ENCODE results near the gene NOS1AP. TPM values are rescaled to one million over a fixed set of nuclear protein-coding genes. Genes with fewer than 3 reads are reported as not detected.

The NOS1AP gene
- total RNA-seq, 2 donors from 2014 or later = 3.1 to 4.0 TPM

DNA sequence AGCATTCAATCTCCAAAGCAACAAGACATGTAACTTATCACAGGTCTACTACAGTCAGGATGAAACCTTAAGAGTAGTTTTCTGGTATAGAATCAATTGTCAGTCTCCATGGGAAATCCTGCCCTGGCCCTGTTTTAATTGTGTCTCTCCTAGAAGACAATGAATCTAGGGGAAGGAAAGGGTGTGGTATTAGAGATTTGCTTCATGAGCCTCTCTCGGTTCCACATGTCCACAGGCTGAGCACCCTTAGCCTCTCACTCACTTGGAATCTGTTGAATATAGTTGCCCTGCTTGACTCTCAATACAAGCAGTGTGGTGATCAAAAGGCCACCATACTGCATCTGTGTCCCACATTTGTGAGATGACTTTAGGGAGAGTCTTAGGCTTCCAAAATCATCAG, 289.4 kb downstream of the NOS1AP start:
- DNase-seq = no peak
- H3K4me1 ChIP-seq = no peaks in the 10 kb centered on the region
- no peaks in the 10 kb centered on the region for H3K9me3 ChIP-seq
- 85 to 93% methylated on average over 1 of the region's 1 CpG for WGBS, 2 donors
- intact Hi-C loops (cut with DNase I) = no loop called here
- TF ChIP-seq, protein P1, sequence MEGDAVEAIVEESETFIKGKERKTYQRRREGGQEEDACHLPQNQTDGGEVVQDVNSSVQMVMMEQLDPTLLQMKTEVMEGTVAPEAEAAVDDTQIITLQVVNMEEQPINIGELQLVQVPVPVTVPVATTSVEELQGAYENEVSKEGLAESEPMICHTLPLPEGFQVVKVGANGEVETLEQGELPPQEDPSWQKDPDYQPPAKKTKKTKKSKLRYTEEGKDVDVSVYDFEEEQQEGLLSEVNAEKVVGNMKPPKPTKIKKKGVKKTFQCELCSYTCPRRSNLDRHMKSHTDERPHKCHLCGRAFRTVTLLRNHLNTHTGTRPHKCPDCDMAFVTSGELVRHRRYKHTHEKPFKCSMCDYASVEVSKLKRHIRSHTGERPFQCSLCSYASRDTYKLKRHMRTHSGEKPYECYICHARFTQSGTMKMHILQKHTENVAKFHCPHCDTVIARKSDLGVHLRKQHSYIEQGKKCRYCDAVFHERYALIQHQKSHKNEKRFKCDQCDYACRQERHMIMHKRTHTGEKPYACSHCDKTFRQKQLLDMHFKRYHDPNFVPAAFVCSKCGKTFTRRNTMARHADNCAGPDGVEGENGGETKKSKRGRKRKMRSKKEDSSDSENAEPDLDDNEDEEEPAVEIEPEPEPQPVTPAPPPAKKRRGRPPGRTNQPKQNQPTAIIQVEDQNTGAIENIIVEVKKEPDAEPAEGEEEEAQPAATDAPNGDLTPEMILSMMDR (IDR thresholded peaks at IDR 0.05) = no peak
- no peak for TF ChIP-seq POLR2A (IDR thresholded peaks at IDR 0.05)
- no peak for ATAC-seq
- no peaks in the 10 kb centered on the region for H3K27me3 ChIP-seq
- no peak overlapping the region for H3K4me3 ChIP-seq
- H3K27ac ChIP-seq = no peak overlapping the region
- no peaks in the 10 kb centered on the region for H3K36me3 ChIP-seq (replicated peaks in 1 of 2; ENCODE audit: insufficient read depth in 1 of 2, low read depth in 2 of 2)

DNA sequence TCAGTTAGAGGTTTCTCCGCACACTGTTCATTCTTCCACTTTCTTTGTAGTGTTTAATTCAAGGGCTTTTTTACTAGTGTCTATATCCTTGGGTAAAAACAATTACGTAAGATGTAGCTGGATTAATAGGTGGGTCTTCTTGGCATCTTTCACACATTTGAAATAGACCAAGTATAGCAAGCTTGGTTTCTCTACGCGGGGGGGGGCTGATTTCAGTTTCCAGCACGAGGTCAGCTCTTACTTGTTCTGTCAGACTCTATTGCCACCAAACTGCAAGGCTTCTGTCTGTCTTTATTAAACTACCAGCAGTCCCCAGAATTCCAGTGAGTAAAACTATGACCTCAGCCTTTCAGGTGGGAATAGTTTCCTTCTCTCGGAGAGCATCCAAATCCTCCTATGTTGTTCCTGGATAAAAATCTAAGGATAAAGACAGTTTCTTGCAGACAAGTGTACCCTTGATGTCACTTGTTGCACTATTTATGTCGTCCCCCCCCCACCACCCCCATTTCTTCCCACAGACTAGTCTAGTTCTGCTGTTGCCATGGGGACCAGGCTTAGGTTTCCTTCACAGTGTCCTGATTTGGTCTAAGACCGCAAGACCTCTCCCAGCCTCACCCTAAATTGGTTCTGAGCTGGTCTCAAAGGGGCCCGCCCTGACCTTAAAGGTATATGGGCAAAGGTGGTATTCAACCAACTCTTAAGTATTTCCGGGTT, 290.2 kb downstream of the NOS1AP start:
- WGBS, 2 donors = 81 to 88% methylated on average over 10 of the region's 10 CpGs
- ATAC-seq = no peak
- H3K36me3 ChIP-seq (replicated peaks in 1 of 2; ENCODE audit: insufficient read depth in 1 of 2, low read depth in 2 of 2) = no peaks in the 10 kb centered on the region

DNA sequence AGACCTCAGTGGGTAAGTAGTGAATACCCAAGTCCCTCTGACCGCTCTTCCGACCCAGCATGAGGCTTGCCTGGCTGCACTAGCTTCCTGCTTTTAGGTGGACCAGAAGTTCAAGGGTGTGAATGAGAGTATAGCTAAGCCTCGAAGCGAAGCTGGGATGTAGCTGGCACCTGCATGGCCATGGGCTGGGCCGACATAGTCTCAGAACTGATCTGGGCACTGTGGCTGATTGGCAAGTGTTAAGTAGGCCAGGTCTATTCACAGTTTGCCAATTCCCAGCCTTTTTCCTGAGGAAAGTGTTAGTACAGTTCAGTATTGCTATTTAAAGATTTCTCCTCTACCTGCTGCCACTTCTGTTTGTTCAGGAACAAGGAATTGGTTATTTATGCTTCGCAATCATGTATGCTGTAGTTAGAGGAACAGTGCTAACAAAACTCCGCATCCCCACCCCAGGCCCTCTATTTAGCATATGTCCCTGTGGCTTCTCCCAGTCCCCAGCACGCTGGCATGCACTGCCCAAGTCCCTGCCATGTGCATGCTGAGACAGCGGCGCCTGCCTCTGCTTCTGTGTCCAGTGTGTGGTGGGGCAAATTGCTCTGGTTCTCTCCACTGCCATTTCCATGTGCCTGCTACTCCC, 290.9 kb downstream of the NOS1AP start:
- ATAC-seq (no peak), DNase-seq (no peak)
- TF ChIP-seq, protein P1 (IDR thresholded peaks at IDR 0.05) = no peak
- no peak for TF ChIP-seq POLR2A (IDR thresholded peaks at IDR 0.05)
- Histone ChIP-seq H3K27me3 (no peaks in the 10 kb centered on the region), H3K4me3 (no peak overlapping the region), H3K9me3 (no peaks in the 10 kb centered on the region), H3K27ac (no peak overlapping the region), H3K36me3 (replicated peaks in 1 of 2; ENCODE audit: insufficient read depth in 1 of 2, low read depth in 2 of 2) (no peaks in the 10 kb centered on the region), H3K4me1 (no peaks in the 10 kb centered on the region)
- WGBS, 2 donors = 94% methylated on average over 10 of the region's 10 CpGs
- intact Hi-C loops (cut with DNase I) = no loop called here

More for the DNA sequence above, 290.2 kb downstream of the NOS1AP start:
- DNase-seq = no peak
- H3K27me3 ChIP-seq = no peaks in the 10 kb centered on the region
- H3K4me1 ChIP-seq = no peaks in the 10 kb centered on the region
- intact Hi-C loops (cut with DNase I) = no loop called here
- H3K4me3 ChIP-seq = no peak overlapping the region
- H3K27ac ChIP-seq = no peak overlapping the region
- H3K9me3 ChIP-seq = no peaks in the 10 kb centered on the region
- TF ChIP-seq POLR2A (IDR thresholded peaks at IDR 0.05) = no peak
- TF ChIP-seq, protein P1 (IDR thresholded peaks at IDR 0.05) = no peak

DNA sequence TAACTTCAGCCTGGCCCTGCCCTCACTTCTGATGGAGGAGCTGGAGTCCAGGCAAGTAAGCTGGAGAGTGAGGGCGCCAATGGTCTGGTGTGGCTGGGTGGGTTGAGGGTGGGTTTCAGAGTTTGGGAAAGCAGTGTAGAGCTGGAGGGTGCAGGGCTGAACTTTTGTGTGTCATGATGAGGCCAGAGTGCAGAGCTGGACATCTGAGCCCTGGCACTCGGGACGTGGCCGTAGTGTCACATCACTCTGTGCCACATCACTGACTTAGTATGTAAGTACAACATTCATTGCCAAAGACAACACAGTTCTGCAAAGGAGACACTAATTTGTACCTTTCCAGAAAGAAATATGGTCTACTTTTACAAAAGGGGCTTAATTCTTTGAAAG, 291.4 kb downstream of the NOS1AP start:
- H3K4me1 ChIP-seq = no peaks in the 10 kb centered on the region
- no peaks in the 10 kb centered on the region for H3K27me3 ChIP-seq
- intact Hi-C loops (cut with DNase I) = no loop called here
- no peak overlapping the region for H3K27ac ChIP-seq
- no peak for DNase-seq
- ATAC-seq = no peak
- WGBS, 2 donors = 88 to 95% methylated on average over 4 of the region's 4 CpGs
- no peaks in the 10 kb centered on the region for H3K9me3 ChIP-seq
- TF ChIP-seq, protein P1 (IDR thresholded peaks at IDR 0.05) = no peak
- TF ChIP-seq POLR2A (IDR thresholded peaks at IDR 0.05) = no peak
- H3K4me3 ChIP-seq = no peak overlapping the region
- no peaks in the 10 kb centered on the region for H3K36me3 ChIP-seq (replicated peaks in 1 of 2; ENCODE audit: insufficient read depth in 1 of 2, low read depth in 2 of 2)

DNA sequence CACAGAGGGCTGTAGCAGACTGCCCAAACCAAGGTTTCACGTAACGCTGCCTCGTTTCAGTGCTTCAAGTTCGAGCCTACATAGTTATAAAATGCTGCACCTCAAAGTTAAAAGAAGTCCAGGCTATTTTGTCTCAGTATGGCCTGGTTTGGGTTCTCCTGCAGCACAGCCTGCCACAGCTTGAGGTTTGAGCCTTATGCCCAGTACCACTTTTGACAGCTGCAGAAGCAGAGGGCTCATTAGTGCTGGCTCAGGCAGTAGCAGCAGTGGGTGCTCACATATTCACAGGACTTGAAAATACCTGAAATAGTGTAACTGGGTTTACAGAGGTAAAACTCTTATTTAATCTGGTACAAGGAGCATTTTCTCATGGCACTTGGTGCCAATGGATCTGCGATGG, 291.9 kb downstream of the NOS1AP start:
- 90 to 91% methylated on average over 5 of the region's 5 CpGs for WGBS, 2 donors
- Histone ChIP-seq H3K9me3 (no peaks in the 10 kb centered on the region), H3K4me1 (no peaks in the 10 kb centered on the region), H3K27me3 (no peaks in the 10 kb centered on the region), H3K36me3 (replicated peaks in 1 of 2; ENCODE audit: insufficient read depth in 1 of 2, low read depth in 2 of 2) (no peaks in the 10 kb centered on the region), H3K4me3 (no peak overlapping the region), H3K27ac (no peak overlapping the region)
- ATAC-seq = no peak
- DNase-seq = no peak
- intact Hi-C loops (cut with DNase I) = no loop called here
- TF ChIP-seq, protein P1 (IDR thresholded peaks at IDR 0.05) = no peak
- no peak for TF ChIP-seq POLR2A (IDR thresholded peaks at IDR 0.05)

Measured in body of pancreas (tissue), 4 donors.